GM18861 (cell line): ENCODE measurements around the gene HTRA1.

Experiments used
- ATAC-seq: cut with Tn5 transposase; IDR thresholded peaks from one replicate; pipeline ENCODE4 v1.9.1; 2021; ENCODE audit not compliant: unreplicated experiment

HTRA1 gene

GRCh38 chr10:122550427-122550826 is 89.1 kb downstream of the HTRA1 start:
- ATAC-seq: no peak

GRCh38 chr10:122550983-122551382 is 89.6 kb downstream of the HTRA1 start:
- no peak for ATAC-seq

GRCh38 chr10:122551450-122551849 is 90.1 kb downstream of the HTRA1 start:
- no peak for ATAC-seq

GRCh38 chr10:122553341-122553740 is 92.0 kb downstream of the HTRA1 start:
- ATAC-seq: no peak

- no peak for ATAC-seq
Observed at GRCh38 chr10:122554131-122555036, 93.0 kb downstream of the HTRA1 start.

GRCh38 chr10:122555442-122555841 is 94.1 kb downstream of the HTRA1 start:
- no peak for ATAC-seq

- no peak for ATAC-seq
Observed at GRCh38 chr10:122557516-122557915, 96.2 kb downstream of the HTRA1 start.

GRCh38 chr10:122558452-122558851 is 97.1 kb downstream of the HTRA1 start:
- ATAC-seq: no peak

GRCh38 chr10:122559228-122559627 is 97.9 kb downstream of the HTRA1 start:
- ATAC-seq: no peak

GRCh38 chr10:122560279-122560804 is 99.0 kb downstream of the HTRA1 start, which contains the start of gene DMBT1:
TSS of gene DMBT1 (plus strand) at chr10:122560754. CDS start at chr10:122560771, 17 bp downstream.
- no peak for ATAC-seq

GRCh38 chr10:122561212-122561611 is 99.9 kb downstream of the HTRA1 start:
- no peak for ATAC-seq

- no peak for ATAC-seq
Observed at GRCh38 chr10:122561792-122562191, 100.4 kb downstream of the HTRA1 start.
